GM12874 (cell line): ENCODE measurements around the gene GVQW3.

ENCODE experiments used
- CTCF ChIP-seq: IDR thresholded peaks from 2 replicates; pipeline ENCODE4 v1.5.1; 2011; ENCODE audit warnings: low read depth, mild to moderate bottlenecking, control low read depth, low read length, moderate library complexity; ENCODE audit not compliant: insufficient read depth

GVQW3 gene

GRCh38 chr11:76369406-76369805 lies 11.7 kb upstream of the GVQW3 start:
- no peak for TF ChIP-seq CTCF

GRCh38 chr11:76371170-76371569 lies 10.0 kb upstream of the GVQW3 start:
- TF ChIP-seq CTCF, result no peak

- no peak for TF ChIP-seq CTCF
These were observed 4.2 kb upstream of the GVQW3 start for GRCh38 chr11:76376746-76377558.

GRCh38 chr11:76379807-76380158 lies 1.3 kb upstream of the GVQW3 start:
- no peak for TF ChIP-seq CTCF

DNA sequence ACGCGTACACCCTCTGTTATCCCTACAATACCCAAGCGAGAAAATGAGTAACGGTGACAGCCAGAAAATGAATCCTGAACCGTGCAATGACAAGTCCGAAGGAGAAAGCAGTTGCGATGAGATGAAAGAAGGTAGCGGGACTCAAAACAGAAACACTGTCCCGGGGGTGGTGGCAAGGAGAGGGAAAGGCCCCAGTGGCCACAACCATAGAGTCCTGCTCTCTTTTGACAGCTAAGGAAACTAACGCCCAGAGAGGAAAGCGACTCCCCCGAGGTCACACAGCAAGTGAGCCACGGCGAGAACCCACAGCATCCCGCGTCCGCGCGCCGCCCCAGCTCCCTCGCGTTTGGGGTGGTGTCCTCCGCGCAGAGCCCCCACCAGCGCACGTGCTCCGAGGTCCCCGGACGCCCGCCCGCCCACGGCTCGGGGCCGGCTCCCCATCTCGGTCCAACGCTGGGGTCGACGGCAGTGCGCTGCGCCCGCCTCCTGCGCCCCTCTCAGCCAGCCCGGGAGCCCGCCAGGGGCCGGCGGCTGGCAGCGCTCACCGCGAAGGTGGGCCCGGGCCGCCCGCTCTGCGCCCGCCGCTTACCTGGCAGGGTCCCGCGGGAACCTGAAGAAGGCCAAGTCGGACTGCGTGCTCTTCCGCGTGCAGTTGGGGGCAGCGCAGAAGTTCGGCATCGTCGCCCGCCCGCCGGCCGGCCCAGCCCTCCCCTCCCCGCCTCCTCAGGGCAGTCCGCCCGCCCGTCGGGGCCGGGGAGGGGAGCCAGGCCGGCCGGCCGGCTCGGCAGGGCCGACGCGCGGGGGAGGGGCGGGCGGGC lies 755 bp upstream of the GVQW3 start:
- TF ChIP-seq CTCF, result no peak

- TF ChIP-seq CTCF, result no peak
These were observed 1.1 kb downstream of the GVQW3 start for GRCh38 chr11:76382209-76382608.

DNA sequence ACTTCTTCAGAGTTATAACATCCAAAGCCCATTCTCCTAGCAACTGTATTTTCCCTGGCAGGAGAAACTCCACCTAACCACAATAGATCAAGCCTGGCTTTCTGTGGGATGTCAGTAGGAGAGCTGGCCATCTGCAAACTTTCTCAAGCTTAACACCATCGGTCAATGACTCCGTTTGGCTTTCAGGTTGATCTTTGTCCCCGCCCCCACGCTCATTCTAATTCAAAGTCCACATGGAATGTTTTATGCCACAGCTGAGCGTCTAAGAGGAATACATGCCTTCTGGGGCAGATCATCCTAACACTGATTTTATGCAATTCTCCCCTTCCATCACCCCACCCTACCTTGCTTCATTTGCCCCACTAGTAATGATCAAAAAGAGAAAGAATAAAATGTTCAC lies 4.8 kb downstream of the GVQW3 start:
- TF ChIP-seq CTCF, result no peak
